Measurements from ENCODE around the gene AADACL4.

DNA sequence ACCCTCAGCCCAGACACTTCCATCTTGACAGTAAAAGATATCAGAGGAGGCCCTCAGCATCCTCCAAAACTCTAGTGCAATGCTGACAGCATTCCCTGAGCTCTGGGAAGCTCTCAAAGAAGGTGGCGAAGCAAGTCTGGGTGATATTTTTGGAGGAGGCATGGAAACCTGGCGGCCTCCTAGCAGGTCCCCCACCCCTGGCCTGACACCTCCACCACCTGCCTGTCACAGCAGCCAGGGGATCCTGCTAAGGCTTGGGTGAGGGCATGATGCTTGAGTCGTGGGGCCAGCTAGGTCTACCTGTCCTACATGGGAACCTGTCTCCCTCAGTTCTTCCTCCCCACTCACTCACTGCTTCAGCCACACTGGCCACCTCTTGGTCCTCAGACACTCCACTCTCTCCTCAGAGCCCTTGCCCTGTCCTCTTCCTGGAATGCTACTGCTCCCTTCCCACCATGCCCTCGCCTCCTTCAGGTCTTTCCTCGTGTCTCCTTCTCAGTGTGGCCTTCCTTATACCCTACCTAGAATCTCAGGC lies 34.3 kb upstream of the AADACL4 start:
- TF ChIP-seq CTCF (IDR thresholded peaks at IDR 0.05; ENCODE audit: insufficient read depth, low read length) (no peak), POLR2AphosphoS5 (IDR thresholded peaks at IDR 0.05; ENCODE audit: low read depth) (no peak), GABPA (IDR thresholded peaks at IDR 0.05; ENCODE audit: low read depth) (no peak), REST (IDR thresholded peaks at IDR 0.05; ENCODE audit: insufficient replicate concordance, low read depth) (no peak), SPI1 (IDR thresholded peaks at IDR 0.05; ENCODE audit: borderline replicate concordance, low read depth) (no peak)
